Activated B cell treated with CpG ODN at 0.5 μM for 24 hours (primary cell): Measurements from ENCODE around the gene MFSD2A. TPM values are rescaled to one million over a fixed set of nuclear protein-coding genes. Genes with fewer than 3 reads are reported as not detected.

Experiments
- ATAC-seq: fragments of 200-7000 bp; cut with Tn5 transposase; one replicate; pipeline ENCODE4 v1.10.0; 2021; ENCODE audit warnings: low read depth, mild to moderate bottlenecking, moderate library complexity
- CTCF ChIA-PET: fragments of 350-600 bp; sonication (Branson Sonifier 250); formaldehyde crosslinking; loops from one replicate; lab custom pipeline; 2021; ENCODE audit warnings: antibody characterized with exemption; lab: Charles Lee
- POLR2A ChIA-PET: fragments of 350-600 bp; sonication (Branson Sonifier 250); formaldehyde crosslinking; loops from one replicate; lab custom pipeline; 2021; ENCODE audit warnings: antibody characterized with exemption; lab: Charles Lee
- DNase-seq: peaks from one replicate; pipeline ENCODE4 v3.0.0; 2022
- H3K27ac Mint-ChIP-seq: one replicate; pipeline ENCODE4 v1.8.0; 2020; ENCODE audit warnings: mixed read lengths
- H3K27me3 Mint-ChIP-seq: one replicate; pipeline ENCODE4 v1.8.0; 2021; ENCODE audit warnings: mixed read lengths
- H3K36me3 Mint-ChIP-seq: one replicate; pipeline ENCODE4 v1.8.0; 2021; ENCODE audit warnings: low read depth, mixed read lengths
- H3K4me1 Mint-ChIP-seq: one replicate; pipeline ENCODE4 v1.8.0; 2021; ENCODE audit warnings: mixed read lengths
- H3K4me3 Mint-ChIP-seq: one replicate; pipeline ENCODE4 v1.8.0; 2020; ENCODE audit warnings: mild to moderate bottlenecking, mixed read lengths
- H3K9me3 Mint-ChIP-seq: one replicate; pipeline ENCODE4 v1.8.0; 2020; ENCODE audit warnings: mixed read lengths
- intact Hi-C: fragments of 100-400 bp; cut with micrococcal nuclease; formaldehyde crosslinking; loops from one replicate; pipeline ENCODE4 v1.15.1; 2024
- total RNA-seq: library from RNA; stranded (reverse); gene quantifications from 2 replicates; pipeline ENCODE4 v1.2.3, GENCODE V29; 2022
- TF ChIP-seq, protein P1 (sequence below): fragments of 200-600 bp; IDR thresholded peaks from one replicate; pipeline ENCODE4 v1.8.0; 2022; ENCODE audit warnings: antibody characterized with exemption, mild to moderate bottlenecking

The MFSD2A gene
- total RNA-seq, 1 donor from 2014 or later = 36.0 TPM

DNA sequence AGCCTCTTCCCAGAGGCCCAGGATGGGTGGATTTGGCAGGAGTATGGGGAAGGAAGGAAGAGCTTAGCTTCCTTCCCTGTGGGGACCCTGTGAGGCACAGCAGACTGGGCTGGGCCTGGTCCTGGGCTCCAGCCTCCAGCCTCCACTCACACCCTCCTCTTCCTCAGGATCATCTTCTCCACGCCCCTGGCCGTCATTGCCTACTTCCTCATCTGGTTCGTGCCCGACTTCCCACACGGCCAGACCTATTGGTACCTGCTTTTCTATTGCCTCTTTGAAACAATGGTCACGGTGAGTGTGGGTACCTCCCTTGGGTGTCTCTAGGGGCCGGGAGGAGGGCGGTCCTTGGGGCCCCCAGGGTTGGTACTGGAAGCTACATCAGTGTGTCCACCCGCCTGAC, 10.1 kb downstream of the MFSD2A start:
- no peaks in the 10 kb centered on the region for H3K9me3 Mint-ChIP-seq
- POLR2A ChIA-PET = no interaction called here
- intact Hi-C loops = no loop called here
- H3K36me3 Mint-ChIP-seq = peaks cover 88% of the 10 kb centered on the region
- CTCF ChIA-PET = interaction anchor here (1.7 kb wide), 1 partner anchor 63 kb away, joined by 3 read pairs; the partner anchor contains the start of gene MYCL
- DNase-seq (no peak), ATAC-seq (no peak)
- H3K4me1 Mint-ChIP-seq = peaks cover 25% of the 10 kb centered on the region
- TF ChIP-seq, protein P1, sequence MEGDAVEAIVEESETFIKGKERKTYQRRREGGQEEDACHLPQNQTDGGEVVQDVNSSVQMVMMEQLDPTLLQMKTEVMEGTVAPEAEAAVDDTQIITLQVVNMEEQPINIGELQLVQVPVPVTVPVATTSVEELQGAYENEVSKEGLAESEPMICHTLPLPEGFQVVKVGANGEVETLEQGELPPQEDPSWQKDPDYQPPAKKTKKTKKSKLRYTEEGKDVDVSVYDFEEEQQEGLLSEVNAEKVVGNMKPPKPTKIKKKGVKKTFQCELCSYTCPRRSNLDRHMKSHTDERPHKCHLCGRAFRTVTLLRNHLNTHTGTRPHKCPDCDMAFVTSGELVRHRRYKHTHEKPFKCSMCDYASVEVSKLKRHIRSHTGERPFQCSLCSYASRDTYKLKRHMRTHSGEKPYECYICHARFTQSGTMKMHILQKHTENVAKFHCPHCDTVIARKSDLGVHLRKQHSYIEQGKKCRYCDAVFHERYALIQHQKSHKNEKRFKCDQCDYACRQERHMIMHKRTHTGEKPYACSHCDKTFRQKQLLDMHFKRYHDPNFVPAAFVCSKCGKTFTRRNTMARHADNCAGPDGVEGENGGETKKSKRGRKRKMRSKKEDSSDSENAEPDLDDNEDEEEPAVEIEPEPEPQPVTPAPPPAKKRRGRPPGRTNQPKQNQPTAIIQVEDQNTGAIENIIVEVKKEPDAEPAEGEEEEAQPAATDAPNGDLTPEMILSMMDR = no peak
- H3K27me3 Mint-ChIP-seq = no peaks in the 10 kb centered on the region
- H3K4me3 Mint-ChIP-seq = no peak overlapping the region
- H3K27ac Mint-ChIP-seq = no peak overlapping the region

DNA sequence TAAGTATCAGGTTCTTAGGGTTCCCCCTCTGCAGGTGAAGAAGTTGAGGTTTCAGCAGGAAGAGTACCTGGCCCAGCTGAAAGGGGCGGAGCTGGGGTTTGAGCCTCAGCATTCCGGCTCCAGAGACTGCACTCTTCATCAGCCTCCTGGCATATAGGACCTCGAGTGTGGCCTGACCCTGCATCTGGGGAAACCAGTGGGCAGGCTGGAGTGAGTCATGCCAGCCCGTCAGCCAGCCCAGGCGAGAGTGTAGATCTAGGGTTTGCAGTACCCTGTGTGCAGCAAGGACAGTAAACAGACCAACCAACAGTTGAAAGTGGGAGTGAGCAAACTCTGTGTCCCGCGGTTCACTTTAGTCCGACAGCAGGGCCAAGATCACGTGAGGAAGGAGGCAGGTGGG, 14.1 kb downstream of the MFSD2A start:
- TF ChIP-seq, protein P1 = no peak
- CTCF ChIA-PET = interaction anchor here (6.7 kb wide), 1 partner anchor 49 kb away, joined by 157 read pairs; no protein-coding TSS in a partner anchor
- Mint-ChIP-seq H3K36me3 (peaks cover 69% of the 10 kb centered on the region), H3K27me3 (no peaks in the 10 kb centered on the region), H3K4me1 (peaks cover 10% of the 10 kb centered on the region), H3K27ac (no peak overlapping the region), H3K9me3 (no peaks in the 10 kb centered on the region), H3K4me3 (no peak overlapping the region)
- ATAC-seq (no peak), DNase-seq (no peak)
- POLR2A ChIA-PET = no interaction called here
- intact Hi-C loops = no loop called here

DNA sequence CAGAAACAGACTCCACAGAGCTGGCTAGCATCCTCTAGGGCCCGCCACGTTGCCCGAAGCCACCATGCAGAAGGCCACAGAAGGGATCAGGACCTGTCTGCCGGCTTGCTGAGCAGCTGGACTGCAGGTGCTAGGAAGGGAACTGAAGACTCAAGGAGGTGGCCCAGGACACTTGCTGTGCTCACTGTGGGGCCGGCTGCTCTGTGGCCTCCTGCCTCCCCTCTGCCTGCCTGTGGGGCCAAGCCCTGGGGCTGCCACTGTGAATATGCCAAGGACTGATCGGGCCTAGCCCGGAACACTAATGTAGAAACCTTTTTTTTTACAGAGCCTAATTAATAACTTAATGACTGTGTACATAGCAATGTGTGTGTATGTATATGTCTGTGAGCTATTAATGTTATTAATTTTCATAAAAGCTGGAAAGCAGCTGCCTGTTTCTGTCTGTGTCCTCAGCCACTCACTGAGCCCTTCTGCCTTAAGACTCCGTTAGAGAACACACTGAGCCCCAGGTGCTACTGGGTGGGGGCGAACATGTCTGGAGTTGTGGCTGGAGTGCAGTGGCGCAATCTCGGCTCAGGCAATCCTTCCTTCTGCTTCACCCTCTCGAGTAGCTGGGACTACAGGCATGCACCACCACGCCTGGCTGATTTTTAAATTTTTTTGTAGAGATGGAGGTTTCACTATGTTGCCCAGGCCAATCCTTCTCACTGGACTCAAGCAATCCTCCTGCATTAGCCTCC, 14.8 kb downstream of the MFSD2A start:
- DNase-seq = no peak
- ChIA-PET CTCF (interaction anchor here (6.7 kb wide), 1 partner anchor 49 kb away, joined by 157 read pairs; no protein-coding TSS in a partner anchor), POLR2A (interaction anchor here (0.7 kb wide), 1 partner anchor 51 kb away, joined by 3 read pairs; no protein-coding TSS in a partner anchor)
- Mint-ChIP-seq H3K4me3 (no peak overlapping the region), H3K27me3 (no peaks in the 10 kb centered on the region), H3K4me1 (peaks cover 10% of the 10 kb centered on the region), H3K36me3 (peaks cover 64% of the 10 kb centered on the region), H3K9me3 (no peaks in the 10 kb centered on the region), H3K27ac (no peak overlapping the region)
- intact Hi-C loops = no loop called here
- TF ChIP-seq, protein P1 = no peak
- ATAC-seq = no peak

DNA sequence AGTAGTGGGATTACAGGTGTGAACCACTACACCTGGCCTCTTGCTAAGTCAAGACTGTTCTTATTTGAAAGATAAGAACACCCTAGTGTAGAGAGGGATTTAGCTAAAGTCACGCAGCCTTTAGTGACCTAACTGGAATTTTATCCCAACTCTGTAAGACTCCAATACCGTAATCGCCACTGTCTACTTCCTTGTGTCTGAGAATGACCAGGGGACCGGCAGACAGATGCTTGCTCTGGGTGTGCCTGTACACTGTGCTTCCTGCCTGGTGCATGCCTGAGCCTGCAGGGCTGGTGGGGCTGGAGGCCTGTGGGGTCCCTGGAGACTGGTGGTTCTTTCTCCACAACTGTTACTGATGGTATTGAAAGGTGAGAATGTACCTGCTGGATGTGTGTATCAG, 15.3 kb downstream of the MFSD2A start:
- TF ChIP-seq, protein P1 = no peak
- H3K9me3 Mint-ChIP-seq = no peaks in the 10 kb centered on the region
- ChIA-PET CTCF (interaction anchor here (1.2 to 6.7 kb wide), 3 partner anchors 50 to 68 kb away, joined by 5 to 157 read pairs (median 7); partner anchors contain the start of gene MYCL), POLR2A (interaction anchor here (0.7 kb wide), 1 partner anchor 51 kb away, joined by 3 read pairs; no protein-coding TSS in a partner anchor)
- intact Hi-C loops = no loop called here
- H3K27ac Mint-ChIP-seq = no peak overlapping the region
- no peaks in the 10 kb centered on the region for H3K27me3 Mint-ChIP-seq
- H3K4me1 Mint-ChIP-seq = peaks cover 8% of the 10 kb centered on the region
- DNase-seq = no peak
- no peak for ATAC-seq
- H3K36me3 Mint-ChIP-seq = peaks cover 59% of the 10 kb centered on the region
- H3K4me3 Mint-ChIP-seq = no peak overlapping the region

DNA sequence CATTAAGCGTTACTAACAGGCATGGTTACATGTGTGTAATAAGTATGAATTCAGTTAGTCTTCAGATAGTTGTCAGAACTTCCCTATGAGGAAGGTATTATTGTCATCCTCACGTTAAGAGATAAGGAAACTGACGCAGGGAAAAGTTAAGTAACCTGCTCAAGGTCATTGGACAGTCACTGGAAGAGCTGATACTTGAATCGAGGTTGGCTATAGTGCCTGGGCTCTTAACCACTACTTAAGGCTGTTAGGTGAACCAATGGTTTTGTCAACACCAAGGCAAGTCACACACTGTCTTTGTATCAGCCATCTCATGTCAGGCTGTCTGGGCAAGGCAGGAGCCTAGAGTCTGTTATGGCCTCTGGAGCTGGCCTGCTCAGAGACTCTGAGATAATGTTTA, 16.2 kb downstream of the MFSD2A start:
- no peak for ATAC-seq
- CTCF ChIA-PET = interaction anchor here (1.2 to 6.7 kb wide), 7 partner anchors 9 to 155 kb away, joined by 5 to 157 read pairs (median 7); partner anchors contain the start of gene MYCL
- POLR2A ChIA-PET = interaction anchor here (0.7 kb wide), 1 partner anchor 154 kb away, joined by 3 read pairs; no protein-coding TSS in a partner anchor
- Mint-ChIP-seq H3K9me3 (no peaks in the 10 kb centered on the region), H3K4me3 (no peak overlapping the region), H3K27me3 (no peaks in the 10 kb centered on the region), H3K36me3 (peaks cover 51% of the 10 kb centered on the region), H3K27ac (no peak overlapping the region), H3K4me1 (peaks cover 8% of the 10 kb centered on the region)
- TF ChIP-seq, protein P1 = no peak
- DNase-seq = no peak
- intact Hi-C loops = no loop called here
